ENCODE data around the gene LECT2. TPM values are rescaled to one million over a fixed set of nuclear protein-coding genes. Genes with fewer than 3 reads are reported as not detected.

LECT2 gene
- polyA plus RNA-seq, 1 donor (not counting 4 experiments of a cell fraction or from before 2014, with no cell fraction given), result not detected

- DNase-seq (ENCODE audit: low read depth, low spot score) (no peak), FAIRE-seq (no peak)
- H4K20me1 ChIP-seq (ENCODE audit: control insufficient read depth, extremely low read depth, insufficient read depth, low read length), result no peaks in the 10 kb centered on the region
- no peaks in the 10 kb centered on the region for H3K36me3 ChIP-seq (ENCODE audit: control insufficient read depth in 2 of 2, extremely low read depth in 1 of 2, insufficient read depth in 2 of 2, low read length in 2 of 2)
- H3K27ac ChIP-seq (ENCODE audit: control insufficient read depth, insufficient read depth, low read length), result no peak overlapping the region
- H3K4me2 ChIP-seq (ENCODE audit: control insufficient read depth, extremely low read depth, insufficient read depth, low read depth, low read length), result no peak overlapping the region
- no peak for TF ChIP-seq CTCF (optimal IDR thresholded peaks at IDR 0.05 in 1 of 3, IDR thresholded peaks at IDR 0.05 in 1 of 3, conservative IDR thresholded peaks at IDR 0.05 in 1 of 3; ENCODE audit: extremely low read depth in 1 of 3, insufficient read depth in 2 of 3, low read length in 3 of 3)
- no peak for TF ChIP-seq EZH2 (IDR thresholded peaks at IDR 0.05; ENCODE audit: low read length)
- no peak overlapping the region for H2AFZ ChIP-seq (ENCODE audit: control insufficient read depth, low read length)
- H3K27me3 ChIP-seq (ENCODE audit: control insufficient read depth, extremely low read depth, insufficient read depth, low read length), result no peaks in the 10 kb centered on the region
- H3K9me1 ChIP-seq (ENCODE audit: control insufficient read depth, extremely low read depth, insufficient read depth, low read length), result no peaks in the 10 kb centered on the region
- dilution Hi-C loops (cut with MboI; ENCODE audit: extremely low pct_ligation_motif_present, low sequenced_read_pairs), result no loop called here
- no peaks in the 10 kb centered on the region for H3K9me3 ChIP-seq (ENCODE audit: control insufficient read depth, low read depth, low read length)
- H3K4me3 ChIP-seq (ENCODE audit: control insufficient read depth in 2 of 3, extremely low read depth in 1 of 3, insufficient read depth in 2 of 3, low read depth in 1 of 3, low read length in 3 of 3), result no peak overlapping the region
- no peak overlapping the region for H3K9ac ChIP-seq (ENCODE audit: control insufficient read depth, extremely low read depth, insufficient read depth, low read length)
- H3K79me2 ChIP-seq (ENCODE audit: control insufficient read depth, insufficient read depth, low read length), result no peaks in the 10 kb centered on the region
- H3K4me1 ChIP-seq (ENCODE audit: control insufficient read depth, extremely low read depth, insufficient read depth, low read length), result no peaks in the 10 kb centered on the region
Measured at GRCh38 chr5:135953850-135954249, 933 bp downstream of the LECT2 start.

- H3K79me2 ChIP-seq (ENCODE audit: control insufficient read depth, insufficient read depth, low read length), result no peaks in the 10 kb centered on the region
- no peak overlapping the region for H2AFZ ChIP-seq (ENCODE audit: control insufficient read depth, low read length)
- H3K27ac ChIP-seq (ENCODE audit: control insufficient read depth, insufficient read depth, low read length), result no peak overlapping the region
- no peak for FAIRE-seq
- no peak for TF ChIP-seq EZH2 (IDR thresholded peaks at IDR 0.05; ENCODE audit: low read length)
- no peak for TF ChIP-seq CTCF (optimal IDR thresholded peaks at IDR 0.05 in 1 of 3, IDR thresholded peaks at IDR 0.05 in 1 of 3, conservative IDR thresholded peaks at IDR 0.05 in 1 of 3; ENCODE audit: extremely low read depth in 1 of 3, insufficient read depth in 2 of 3, low read length in 3 of 3)
- no peaks in the 10 kb centered on the region for H4K20me1 ChIP-seq (ENCODE audit: control insufficient read depth, extremely low read depth, insufficient read depth, low read length)
- H3K4me1 ChIP-seq (ENCODE audit: control insufficient read depth, extremely low read depth, insufficient read depth, low read length), result no peaks in the 10 kb centered on the region
- H3K27me3 ChIP-seq (ENCODE audit: control insufficient read depth, extremely low read depth, insufficient read depth, low read length), result no peaks in the 10 kb centered on the region
- H3K9me1 ChIP-seq (ENCODE audit: control insufficient read depth, extremely low read depth, insufficient read depth, low read length), result no peaks in the 10 kb centered on the region
- H3K4me2 ChIP-seq (ENCODE audit: control insufficient read depth, extremely low read depth, insufficient read depth, low read depth, low read length), result no peak overlapping the region
- dilution Hi-C loops (cut with MboI; ENCODE audit: extremely low pct_ligation_motif_present, low sequenced_read_pairs), result no loop called here
- no peak overlapping the region for H3K9ac ChIP-seq (ENCODE audit: control insufficient read depth, extremely low read depth, insufficient read depth, low read length)
- H3K9me3 ChIP-seq (ENCODE audit: control insufficient read depth, low read depth, low read length), result no peaks in the 10 kb centered on the region
- no peaks in the 10 kb centered on the region for H3K36me3 ChIP-seq (ENCODE audit: control insufficient read depth in 2 of 2, extremely low read depth in 1 of 2, insufficient read depth in 2 of 2, low read length in 2 of 2)
- no peak overlapping the region for H3K4me3 ChIP-seq (ENCODE audit: control insufficient read depth in 2 of 3, extremely low read depth in 1 of 3, insufficient read depth in 2 of 3, low read depth in 1 of 3, low read length in 3 of 3)
- no peak for DNase-seq (ENCODE audit: low read depth, low spot score)
Measured at GRCh38 chr5:135952683-135953082, 2.1 kb downstream of the LECT2 start.
